ENCODE data around the gene ZDHHC4.

Gene ZDHHC4

DNA sequence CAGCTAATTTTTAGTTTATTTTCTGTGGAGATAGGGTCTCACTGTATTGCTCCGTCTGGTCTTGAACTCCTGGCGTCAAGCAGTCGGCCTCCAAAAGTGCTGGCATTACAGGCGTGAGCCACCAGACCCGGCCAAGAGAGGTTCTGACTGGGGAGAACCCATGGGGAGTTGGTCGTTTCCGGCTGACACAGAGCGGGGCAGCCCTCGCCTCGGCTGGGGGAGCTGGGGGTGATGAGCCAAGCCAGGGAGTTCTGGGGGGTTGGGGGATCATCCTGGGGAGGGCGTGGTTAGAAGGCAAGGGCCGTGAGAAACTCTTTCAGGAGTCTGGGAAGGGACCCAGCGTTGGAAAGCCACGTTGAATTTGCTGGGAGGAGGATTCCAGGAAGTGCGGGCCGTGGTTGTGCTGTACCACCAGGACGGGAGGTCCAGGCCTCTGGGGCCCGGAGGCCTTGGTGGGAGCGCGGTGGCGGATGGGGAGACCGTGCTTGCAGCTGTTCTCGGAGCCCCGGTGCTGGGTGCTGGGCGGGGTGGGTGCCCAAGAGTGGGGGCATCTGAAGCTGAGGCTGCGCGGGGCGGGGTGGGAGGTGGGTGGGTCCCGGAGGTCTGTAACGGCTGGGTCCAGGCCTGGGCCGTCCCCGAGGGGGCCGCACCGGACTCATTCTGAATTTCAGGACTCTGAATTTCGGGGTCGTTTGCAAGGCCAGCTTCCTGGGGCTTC, 29.8 kb downstream of the ZDHHC4 start:
- DNase-seq (ENCODE audit: low read depth in 3 of 3): no peak

DNA sequence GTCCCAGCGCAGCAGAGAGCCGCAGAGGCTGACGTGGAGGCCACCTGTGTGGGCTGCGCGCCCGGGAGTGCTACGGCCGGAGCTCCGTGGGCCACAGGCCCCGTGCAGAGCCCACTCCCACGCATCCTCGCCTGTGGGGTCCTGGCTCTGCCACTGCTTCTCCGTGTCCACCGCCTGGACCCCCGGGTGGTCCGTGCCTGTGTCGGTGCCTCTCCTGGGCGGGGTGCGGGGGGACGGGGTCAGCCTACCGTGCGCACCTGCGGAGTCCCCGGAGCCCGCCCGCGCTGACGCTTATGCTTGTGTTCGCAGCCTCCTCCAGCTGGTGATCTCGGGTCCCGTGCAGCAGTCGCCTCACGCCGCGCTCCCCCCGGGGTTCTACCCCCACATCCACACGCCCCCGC, 30.4 kb downstream of the ZDHHC4 start:
- DNase-seq (ENCODE audit: low read depth in 3 of 3): no peak

DNA sequence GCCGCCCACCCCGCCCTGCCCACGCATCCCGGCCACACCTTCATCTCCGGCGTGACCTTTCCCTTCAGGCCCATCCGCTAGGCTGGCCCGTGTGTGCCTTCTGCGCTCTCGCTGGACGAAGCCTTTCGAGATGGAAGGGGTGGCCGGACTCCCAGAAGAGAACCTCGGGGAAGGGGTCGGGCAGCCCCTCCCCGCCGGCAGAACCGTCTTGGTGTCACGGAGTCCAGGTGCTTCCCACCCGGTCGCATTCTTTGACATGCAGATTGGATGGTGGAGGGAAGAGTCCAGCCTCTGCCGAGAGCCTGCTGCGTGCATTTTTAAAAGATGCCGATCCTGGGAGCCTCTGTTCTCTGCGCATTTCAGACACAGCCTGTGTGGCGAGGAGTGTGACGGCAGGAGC, 30.8 kb downstream of the ZDHHC4 start:
- no peak for DNase-seq (ENCODE audit: low read depth in 3 of 3)

DNA sequence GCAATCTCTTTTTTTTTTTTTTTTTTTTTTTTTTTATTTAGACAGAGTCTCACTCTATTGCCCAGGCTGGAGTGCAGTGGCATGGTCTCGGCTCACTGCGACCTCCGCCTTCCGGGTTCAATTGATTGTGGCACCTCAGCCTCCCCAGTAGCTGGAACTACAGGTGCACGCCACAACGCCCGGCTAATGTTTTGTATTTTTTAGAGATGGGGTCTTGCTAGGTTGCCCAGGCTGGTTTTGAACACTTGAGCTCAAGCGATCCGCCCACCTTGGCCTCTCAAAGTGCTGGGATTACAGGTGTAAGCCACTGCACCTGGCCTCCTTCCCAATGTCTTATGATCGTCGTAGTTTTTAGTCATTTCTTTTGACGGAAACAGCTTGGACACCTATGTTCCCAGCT, 31.5 kb downstream of the ZDHHC4 start:
- no peak for DNase-seq (ENCODE audit: low read depth in 3 of 3)

DNA sequence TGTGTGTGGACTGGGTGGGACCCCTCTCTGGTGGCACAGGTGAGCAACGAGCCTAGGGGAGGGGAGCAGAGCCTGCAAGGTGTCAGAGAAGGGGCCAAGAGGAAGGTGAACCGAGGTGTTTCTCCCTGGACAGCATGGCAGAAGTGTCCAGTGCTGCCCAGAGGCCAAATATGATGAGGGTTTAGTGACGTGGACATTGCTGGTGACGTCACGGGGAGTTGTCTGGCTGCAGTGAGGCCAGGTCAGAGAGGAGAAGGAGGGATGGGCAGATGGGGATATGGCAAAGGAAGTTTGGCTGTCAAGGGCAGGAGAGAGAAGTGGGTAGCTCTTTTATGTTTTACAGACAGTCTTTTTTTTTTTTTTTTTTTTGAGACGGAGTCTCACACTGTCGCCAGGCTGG, 35.6 kb downstream of the ZDHHC4 start:
- DNase-seq (ENCODE audit: low read depth in 3 of 3): no peak

DNA sequence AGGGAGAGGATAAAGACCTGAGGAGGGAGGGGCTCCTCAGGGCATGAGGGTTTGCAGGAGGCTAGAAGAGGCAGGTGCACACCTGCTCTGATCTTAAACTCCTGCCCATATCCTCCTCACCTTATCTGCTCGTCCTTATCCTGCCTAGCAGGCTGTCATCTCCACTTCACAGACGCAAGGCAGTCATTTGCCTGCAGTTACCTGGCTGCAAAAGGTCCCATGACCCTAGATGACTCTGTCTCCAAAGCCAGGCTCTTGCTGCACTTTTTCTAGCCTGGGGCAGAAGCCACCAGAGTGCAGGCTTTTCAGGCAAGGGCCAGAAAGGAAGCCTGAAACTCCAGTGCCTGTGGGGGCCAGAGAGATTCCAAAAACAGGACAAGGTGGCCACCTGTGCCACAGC, 36.5 kb downstream of the ZDHHC4 start:
- DNase-seq (ENCODE audit: low read depth in 3 of 3): no peak

DNA sequence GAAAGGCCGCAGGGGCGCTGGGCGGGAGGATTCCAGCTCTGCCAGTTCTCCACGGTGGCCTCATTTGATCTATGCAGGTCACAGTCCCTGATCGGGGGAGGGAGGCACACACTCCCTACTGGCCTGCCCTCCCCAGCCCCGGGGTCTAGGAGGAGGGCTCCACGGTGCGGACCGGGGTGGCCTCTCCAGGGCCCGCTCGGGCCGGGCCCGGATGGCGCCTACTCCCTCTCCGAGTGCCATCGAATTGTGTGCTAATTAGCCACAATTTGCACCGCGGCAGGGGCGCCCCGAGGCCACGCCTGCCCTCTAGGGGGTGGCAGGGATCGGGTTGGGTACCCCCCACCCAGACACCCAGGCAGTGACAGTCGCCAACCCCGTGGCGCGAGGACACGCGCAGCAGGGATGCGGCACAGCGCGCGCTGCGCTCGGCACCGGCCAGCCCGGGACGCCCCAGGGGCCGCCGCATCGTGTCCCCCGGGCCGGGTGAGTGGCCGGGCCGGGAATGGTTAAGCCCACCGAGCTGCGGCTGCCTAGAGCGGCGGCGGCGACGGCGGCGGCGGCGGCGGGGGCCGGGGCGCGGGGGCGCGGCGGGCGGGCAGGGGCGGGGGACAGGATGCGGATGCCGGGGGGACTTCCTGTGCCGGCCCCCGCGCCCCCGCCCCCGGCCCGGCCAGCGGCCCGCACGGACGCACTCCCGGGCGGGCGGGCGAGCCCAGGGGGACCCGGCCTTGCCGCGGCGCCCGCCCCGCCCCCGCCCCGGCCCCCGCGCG, 37.9 kb downstream of the ZDHHC4 start, which contains the start of gene ZNF853:
TSS of gene ZNF853 (plus strand) at position 658 of the 770 bp plus-strand sequence. CDS start 565 bp downstream, outside the sequence.
- DNase-seq (ENCODE audit: low read depth in 3 of 3): no peak

DNA sequence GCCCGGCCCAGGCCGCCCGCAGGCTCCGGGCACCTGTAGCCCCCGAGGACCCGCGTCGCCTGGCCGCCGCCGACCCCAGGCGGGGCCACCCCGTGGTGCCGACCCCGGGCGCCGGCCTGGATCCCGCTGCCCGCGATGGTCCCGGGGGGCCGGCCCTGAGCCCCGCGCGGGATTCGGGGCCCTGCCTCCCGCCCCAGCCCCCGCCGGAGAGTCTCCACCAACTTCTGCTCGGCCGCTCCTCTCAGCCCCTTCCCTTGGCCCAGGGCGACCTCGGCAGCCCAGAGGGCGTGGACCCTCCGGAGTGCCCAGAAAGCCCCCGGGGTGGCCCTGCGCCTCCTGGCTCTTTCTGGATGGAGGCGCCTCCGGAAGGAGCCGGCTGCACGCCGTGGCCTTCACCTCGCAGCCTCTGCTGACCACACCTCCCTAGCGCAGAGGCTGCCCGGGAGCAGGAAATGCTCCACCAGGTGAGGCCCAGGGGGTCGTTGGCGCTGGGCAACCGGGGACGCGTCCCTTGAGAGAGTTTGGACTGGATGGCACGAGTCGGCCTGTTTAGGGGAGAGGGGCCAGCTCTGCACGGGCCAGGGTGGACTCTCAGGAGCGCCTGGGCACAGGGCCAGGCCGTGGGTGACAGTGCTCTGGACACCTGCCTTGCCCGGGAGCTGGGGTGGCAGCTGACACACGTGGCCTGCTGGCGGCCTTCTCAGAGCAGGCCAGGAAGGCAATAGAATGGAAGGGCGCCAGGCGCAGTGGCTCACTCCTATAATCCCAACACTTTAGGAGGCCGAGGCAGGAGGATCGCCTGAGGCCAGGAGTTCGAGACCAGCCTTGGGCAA, 38.7 kb downstream of the ZDHHC4 start:
- no peak for DNase-seq (ENCODE audit: low read depth in 3 of 3)

DNA sequence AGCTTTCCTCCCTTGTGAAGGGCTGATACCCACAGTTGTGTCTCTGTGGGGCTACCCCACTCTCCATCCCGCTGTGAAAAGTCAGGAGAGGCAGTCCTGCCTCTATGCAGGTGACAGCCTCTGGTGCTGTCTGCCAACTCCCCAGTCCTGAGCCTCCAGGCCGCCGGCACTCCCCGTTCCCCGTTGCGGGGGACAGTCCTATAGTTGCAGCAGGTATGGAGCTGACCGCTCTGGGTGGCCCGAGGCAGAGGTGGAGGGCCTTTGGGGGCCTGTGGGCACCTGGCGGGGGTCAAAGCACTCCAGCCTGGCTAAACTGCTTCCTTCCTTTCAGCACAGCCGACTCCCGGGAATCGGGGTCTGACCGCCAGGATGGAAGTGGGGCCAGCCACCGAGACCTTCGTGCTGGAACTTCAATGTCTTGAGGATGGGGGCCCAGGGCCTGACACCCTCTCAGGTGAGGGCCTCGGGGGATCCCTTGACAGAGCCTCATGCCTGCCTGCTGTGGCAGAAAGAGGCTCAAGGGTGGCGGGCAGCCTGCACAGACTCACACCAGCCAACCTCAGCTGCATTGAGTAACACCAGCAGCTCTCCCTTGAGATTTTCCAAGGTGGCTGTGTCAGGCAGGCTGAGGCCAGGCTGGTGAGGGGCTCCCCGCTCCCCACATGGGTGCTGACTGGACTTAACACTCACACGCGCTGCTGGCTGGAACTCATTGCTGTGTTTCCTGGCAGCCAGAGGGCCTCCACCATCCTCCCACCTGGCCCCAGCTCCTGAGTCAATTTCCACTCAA, 39.8 kb downstream of the ZDHHC4 start:
- DNase-seq (ENCODE audit: low read depth in 3 of 3): no peak

DNA sequence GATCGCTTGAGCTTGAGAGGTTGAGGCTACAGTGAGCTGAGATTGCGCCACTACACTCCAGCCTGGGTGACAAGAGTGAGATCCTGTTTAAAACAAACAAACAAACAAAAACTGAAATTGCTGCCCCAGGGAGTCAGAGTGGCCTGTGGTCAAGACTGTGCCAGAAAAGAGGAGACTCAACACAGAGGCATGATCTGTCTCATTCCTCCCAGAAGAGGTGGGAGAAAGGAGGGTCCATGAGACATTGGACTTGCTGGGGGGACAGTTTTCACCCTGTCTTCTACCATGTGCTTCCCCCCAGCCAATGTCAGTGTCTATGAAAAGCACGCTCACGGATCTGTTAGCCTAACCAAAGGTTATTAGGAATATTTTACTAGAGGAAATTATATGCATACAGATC, 41.4 kb downstream of the ZDHHC4 start:
- no peak for DNase-seq (ENCODE audit: low read depth in 3 of 3)

DNA sequence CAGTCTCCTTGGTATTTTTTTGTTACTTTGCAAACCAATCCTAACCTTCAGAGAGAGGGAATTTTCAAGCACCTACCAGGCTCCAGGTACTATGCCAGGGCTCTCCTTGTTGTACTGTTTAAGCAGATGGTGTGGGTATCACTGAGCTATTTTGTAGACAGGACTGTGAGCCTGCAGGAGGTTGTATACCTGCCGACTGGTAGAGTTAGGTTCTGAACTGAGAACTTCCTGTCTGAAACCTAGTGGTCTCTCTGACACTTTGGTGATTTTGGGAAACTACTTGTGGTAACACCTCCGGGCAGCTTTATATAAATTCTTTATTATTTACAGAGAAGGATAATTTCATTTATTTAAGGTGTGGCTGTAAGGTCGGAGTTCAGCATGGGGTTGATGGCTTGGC, 42.7 kb downstream of the ZDHHC4 start:
- no peak for DNase-seq (ENCODE audit: low read depth in 3 of 3)

DNA sequence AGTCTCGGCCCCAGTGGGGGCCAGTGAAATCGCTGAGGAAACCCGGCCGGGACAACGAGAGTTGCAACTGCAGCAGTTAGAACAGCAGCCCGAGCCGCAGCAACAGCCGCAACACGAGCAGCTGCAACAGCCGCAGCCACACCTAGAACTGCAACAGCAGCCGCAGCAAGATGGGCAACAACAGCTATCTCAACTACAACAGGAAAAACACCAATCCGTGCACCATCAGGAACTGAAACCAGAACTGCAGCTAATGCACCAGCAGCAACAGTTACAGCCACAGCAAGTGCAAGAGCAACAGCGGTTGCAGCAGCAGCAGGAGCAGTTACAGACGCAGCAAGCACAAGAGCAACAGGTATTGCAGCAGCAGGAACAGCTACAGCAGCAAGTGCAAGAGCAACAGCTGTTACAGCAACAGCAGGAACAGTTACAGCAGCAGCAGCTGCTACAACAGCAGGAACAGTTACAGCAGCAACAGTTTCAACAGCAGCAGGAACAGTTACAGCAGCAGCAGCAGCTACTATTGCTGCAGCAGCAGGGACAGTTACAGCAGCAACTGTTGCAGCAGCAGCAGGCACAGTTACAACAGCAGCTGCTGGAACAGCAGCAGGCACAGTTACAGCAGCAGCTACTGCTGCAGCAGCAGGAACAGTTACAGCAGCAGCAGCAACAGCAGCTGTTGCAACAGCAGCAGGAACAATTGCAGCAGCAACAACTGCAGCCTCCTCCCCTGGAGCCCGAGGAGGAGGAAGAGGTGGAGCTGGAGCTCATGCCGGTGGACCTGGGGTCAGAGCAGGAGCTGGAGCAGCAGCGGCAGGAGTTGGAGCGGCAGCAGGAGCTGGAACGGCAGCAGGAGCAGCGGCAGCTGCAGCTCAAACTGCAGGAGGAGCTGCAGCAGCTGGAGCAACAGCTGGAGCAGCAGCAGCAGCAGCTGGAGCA, 44.2 kb downstream of the ZDHHC4 start:
- DNase-seq (ENCODE audit: low read depth in 3 of 3): no peak

DNA sequence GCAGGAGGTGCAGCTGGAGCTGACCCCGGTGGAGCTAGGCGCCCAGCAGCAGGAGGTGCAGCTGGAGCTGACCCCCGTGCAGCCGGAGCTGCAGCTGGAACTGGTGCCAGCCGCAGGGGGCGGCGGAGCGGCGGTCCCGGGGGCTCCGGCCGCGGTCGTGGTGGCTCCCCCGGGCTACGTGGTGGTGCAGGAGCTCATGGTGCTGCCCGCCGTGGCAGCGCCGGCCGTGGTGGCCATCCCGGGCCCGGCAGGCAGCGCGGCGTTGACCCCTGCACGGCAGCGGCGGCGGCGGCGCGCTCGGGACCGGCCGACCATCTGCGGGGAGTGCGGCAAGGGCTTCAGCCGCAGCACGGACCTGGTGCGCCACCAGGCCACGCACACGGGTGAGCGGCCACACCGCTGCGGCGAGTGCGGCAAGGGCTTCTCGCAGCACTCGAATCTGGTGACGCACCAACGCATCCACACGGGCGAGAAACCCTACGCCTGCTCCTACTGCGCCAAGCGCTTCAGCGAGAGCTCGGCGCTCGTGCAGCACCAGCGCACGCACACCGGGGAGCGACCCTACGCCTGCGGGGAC, 45.0 kb downstream of the ZDHHC4 start:
- no peak for DNase-seq (ENCODE audit: low read depth in 3 of 3)

DNA sequence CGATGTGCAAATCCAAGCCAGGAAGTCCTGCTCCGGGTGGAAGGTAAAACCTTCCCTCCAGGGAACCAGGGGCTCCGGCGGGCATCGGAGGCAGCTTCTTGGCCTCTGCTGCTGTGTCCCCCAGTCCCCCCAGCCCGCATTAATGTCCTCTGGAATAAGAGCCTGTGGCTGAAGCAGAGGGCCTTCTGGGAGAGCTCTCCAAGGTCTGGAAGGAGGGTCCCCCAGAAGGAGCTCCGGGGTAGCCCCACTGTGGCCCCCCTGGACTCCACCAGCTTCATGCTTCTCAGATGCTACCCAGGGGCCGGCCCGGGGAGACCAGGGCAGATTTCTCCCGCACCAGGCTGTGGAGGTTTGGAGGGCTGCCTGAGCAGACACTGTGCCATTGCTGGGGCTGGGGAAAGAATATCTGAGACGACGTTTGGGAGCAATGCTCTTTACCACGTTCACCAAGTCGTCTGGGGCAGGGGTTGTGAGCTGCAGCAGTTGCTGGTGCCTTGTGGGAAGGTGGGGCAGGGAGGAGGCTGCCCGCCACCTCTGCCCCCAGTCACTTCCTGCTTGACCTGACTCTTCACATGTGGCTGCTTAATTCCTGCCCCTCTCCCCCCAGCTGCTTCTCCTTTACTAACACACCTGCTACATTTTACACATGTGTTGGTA, 46.5 kb downstream of the ZDHHC4 start:
- DNase-seq (ENCODE audit: low read depth in 3 of 3): no peak

DNA sequence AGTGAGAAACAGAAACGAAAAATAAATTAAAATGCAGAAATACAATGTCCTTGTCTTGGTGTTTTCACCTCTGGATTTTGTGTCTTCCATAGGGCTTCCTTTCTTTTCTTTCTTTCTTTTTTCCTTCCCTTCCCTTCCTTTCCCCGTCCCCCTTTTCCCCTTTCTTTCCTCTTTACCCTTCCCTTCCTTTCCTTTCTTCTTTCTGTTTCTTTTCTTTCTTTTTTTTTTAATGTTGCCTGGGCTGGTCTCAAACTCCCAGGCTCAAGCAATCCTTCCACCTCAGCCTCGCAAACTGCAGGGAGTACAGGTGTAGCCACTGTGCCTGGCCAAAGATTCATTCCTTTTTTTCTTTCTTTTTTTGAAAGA, 47.0 kb downstream of the ZDHHC4 start:
- DNase-seq (ENCODE audit: low read depth in 3 of 3): no peak

DNA sequence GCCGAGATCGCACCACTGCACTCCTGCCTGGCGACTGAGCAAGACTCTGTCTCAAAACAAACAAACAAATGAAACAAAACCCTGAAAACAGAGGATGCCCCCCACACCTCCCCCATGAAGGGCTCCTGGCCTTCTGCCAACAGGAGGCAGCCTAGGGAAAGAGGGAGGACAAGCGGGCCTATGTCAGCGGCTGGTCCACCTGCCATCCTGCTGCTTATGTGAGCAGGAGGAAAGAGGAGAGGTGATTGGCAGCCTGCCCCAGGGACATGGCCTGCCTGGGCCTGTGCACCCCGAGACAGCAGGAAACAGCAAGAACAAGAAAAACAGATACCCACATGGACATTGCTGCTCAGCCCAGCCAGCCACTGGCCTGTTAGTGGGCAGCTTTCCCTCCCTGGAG, 50.8 kb downstream of the ZDHHC4 start:
- DNase-seq (ENCODE audit: low read depth in 3 of 3): no peak

DNA sequence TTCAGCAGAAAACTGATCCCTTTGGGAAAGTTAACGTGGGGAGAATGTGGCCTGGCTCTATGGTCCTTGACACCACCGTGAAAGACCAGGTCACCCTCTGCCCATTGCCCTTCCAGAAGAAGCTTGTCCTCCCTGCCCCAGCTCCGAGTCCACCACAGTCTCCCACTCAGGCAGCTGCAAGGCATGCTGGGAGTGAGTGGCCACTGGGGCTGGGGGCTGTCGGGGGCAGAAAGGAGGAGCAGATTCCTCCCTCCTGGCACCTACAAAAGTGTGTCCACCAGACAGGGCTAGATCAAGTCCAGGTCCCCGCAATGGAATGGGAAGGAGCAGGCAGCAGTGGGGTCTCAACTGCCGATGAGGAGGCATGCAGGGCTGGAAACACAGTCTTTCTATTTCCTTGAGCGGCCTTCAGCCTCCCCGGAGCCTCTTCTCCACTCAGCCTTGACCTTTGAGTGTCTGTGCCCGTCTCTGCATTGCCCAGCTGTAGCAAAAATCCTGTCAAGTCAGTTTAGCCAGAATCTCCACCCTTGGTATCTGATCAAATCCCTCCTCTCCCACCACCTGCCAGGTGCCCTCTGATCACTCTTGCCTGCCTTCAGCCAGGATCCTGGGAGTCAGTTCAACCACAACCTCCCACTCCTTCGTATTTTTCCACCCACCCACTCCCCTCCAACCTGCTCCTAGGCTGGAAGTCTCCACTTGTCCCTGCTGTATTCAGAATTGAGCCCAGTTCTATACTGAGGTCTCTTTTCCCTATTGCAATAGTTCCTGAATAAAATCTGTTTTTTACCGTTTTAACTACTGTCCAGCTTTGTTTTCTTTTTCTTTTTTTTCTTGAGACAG, 53.0 kb downstream of the ZDHHC4 start:
- DNase-seq (ENCODE audit: low read depth in 3 of 3): no peak

DNA sequence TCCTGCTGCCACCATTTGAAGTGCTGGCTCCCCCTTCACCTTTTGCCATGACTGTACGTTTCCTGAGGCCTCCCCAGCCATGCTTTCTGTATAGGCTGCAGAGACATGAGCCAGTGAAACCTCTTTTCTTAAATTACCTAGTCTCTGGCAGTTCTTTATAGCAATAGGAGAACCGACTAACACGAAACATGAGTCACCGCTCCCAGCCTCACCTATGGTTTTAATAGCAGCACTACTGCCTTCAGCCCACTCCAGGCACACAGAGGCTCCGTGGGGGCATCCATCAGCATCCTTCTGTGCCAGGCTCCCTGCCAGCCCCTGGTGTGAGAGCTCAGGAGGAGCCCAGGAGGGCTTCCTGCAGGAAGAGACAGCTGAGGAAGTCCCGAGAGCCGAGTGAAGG, 54.4 kb downstream of the ZDHHC4 start:
- no peak for DNase-seq (ENCODE audit: low read depth in 3 of 3)

DNA sequence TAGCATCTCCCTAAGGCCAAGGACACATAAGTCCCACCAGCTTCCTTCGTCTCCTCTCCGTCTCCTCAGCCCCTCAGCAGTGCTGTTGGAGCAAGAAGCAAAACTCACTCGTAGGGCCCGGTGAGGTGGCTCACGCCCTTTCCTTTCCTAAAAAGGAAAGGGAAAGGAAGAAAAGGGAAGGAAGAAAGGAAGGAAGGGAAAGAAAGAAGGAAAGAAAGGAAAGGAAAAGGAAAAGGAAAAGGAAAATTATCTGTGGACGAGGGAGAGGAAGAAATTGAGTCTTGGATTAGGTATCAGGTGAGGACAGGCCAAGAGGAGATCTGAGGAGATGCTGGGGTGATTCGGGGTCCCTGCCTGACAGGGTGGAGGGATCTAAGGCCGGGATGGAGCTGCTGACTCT, 56.8 kb downstream of the ZDHHC4 start:
- no peak for DNase-seq (ENCODE audit: low read depth in 3 of 3)

Measured in stimulated activated CD4-positive, alpha-beta T cell treated with anti-CD3 and anti-CD28 coated beads, TNF-alpha, amount 100 ng/mL, for 4 hours (primary cell).